Kidney (tissue), 14 donors: ENCODE measurements around the gene DLAT. TPM values are rescaled to one million over a fixed set of nuclear protein-coding genes. Genes with fewer than 3 reads are reported as not detected.
"Not testable (repeated sequence)": the region's sequence is repeated elsewhere in the genome, so short reads cannot be mapped to it uniquely, and the experiment has no call there.

Experiments
- DNase-seq, 5 donors: peaks; one replicate each; pipeline ENCODE4 v3.0.0-alpha.2; 2013 to 2020
- FAIRE-seq: peaks from 2 replicates; lab custom pipeline; 2012; peaks lifted over from hg19 to GRCh38; lab: Jason Lieb, UNC
- H3K27ac ChIP-seq, 2 donors: one replicate each; pipeline ENCODE4 v1.7.0; 2013; ENCODE audit warnings: low read depth in 2 of 2, low read length in 2 of 2, inconsistent platforms in 1 of 2
- H3K27me3 ChIP-seq: one replicate; pipeline ENCODE4 v1.7.1; 2013; ENCODE audit warnings: low read length, inconsistent platforms; ENCODE audit not compliant: control insufficient read depth, insufficient read depth
- H3K36me3 ChIP-seq, 3 donors: one replicate each; pipeline versions ENCODE4 v1.7.0 to v1.7.1; 2013; ENCODE audit warnings: low read length in 3 of 3, control low read depth in 1 of 3, inconsistent platforms in 1 of 3; ENCODE audit not compliant: insufficient read depth in 3 of 3, control insufficient read depth in 2 of 3
- H3K4me1 ChIP-seq, 3 donors: one replicate each; pipeline versions ENCODE4 v1.7.0 to v1.7.1; 2013; ENCODE audit warnings: low read length in 3 of 3, inconsistent platforms in 1 of 3, low read depth in 1 of 3; ENCODE audit not compliant: control insufficient read depth in 2 of 3, insufficient read depth in 2 of 3
- H3K4me3 ChIP-seq, 3 donors: one replicate each; pipeline versions ENCODE4 v1.7.0 to v1.8.1; 2013; ENCODE audit warnings: low read length in 3 of 3, control low read depth in 1 of 3, inconsistent platforms in 1 of 3
- H3K9ac ChIP-seq, 3 donors: one replicate each; pipeline versions ENCODE4 v1.7.0 to v1.7.1; 2013; ENCODE audit warnings: low read length in 3 of 3, control low read depth in 1 of 3, inconsistent platforms in 1 of 3
- H3K9me3 ChIP-seq, 3 donors: one replicate each; pipeline versions ENCODE4 v1.7.0 to v1.7.1; 2013; ENCODE audit warnings: low read length in 3 of 3, control low read depth in 1 of 3, inconsistent platforms in 1 of 3; ENCODE audit not compliant: control insufficient read depth in 2 of 3, insufficient read depth in 1 of 3
- intact Hi-C: fragments of 100-400 bp; cut with DNase I; formaldehyde crosslinking; loops from one replicate; pipeline ENCODE4 v1.11.1; 2022
- polyA plus RNA-seq: library from polyadenylated mRNA; stranded (reverse); fragments of 350-450 nt; fragmentation: Illumina TruSeq; extraction: RNeasy Lipid Tissue Mini Kit (QIAGEN cat#74804); gene quantifications from one replicate; pipeline ENCODE4 v1.2.3, GENCODE V29; 2014; ENCODE audit warnings: low read depth, low replicate concordance; ENCODE audit not compliant: insufficient read depth
- total RNA-seq: library from RNA; stranded (reverse); fragmentation: NEBNext Ultra II Directional; extraction: Animal tissue kit (Norgen Biotek cat#: 25700); gene quantifications from one replicate; pipeline ENCODE4 v1.2.1, GENCODE V29; 2021
- TF ChIP-seq, protein P1 (sequence below): IDR thresholded peaks from 3 replicates; pipeline ENCODE4 v1.5.1; 2012; ENCODE audit warnings: mild to moderate bottlenecking, moderate library complexity, borderline replicate concordance; ENCODE audit not compliant: insufficient read depth; ENCODE audit errors: extremely low read depth
- donor health status: control.
- donor health status: control.
- donor health status: control.
- donor health status: control.
- donor health status: control.
- donor health status: DM: yes; HTN: yes; CAD: no.
- donor health status: Normal renal cell carcinoma (clear cell type).

DLAT gene
- total and polyA plus RNA-seq, 2 donors from 2014 or later = 27.5 to 33.1 TPM

DNA sequence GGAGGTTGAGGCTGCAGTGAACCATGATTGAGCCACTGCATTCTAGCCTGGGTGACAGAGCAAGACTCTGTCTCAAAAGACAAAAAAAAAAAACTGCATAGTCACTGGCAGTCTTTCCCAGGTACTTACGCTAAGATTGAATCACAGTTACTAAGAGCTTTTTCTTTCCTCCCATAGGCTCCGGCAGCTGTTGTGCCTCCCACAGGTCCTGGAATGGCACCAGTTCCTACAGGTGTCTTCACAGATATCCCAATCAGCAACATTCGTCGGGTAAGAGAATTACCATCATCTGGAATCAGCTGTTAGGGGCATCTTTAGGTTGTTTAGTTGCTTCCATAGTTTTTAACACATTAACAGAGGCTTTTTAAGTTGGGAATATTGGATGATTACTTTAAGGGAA is 19.8 kb downstream of the DLAT start:
- Histone ChIP-seq H3K27ac (no peak overlapping the region), H3K36me3 (peaks cover 2 to 20% (median 3%) of the 10 kb centered on the region in 3 donors), H3K4me1 (no peaks in the 10 kb centered on the region), H3K4me3 (no peak overlapping the region), H3K27me3 (no peaks in the 10 kb centered on the region), H3K9me3 (no peaks in the 10 kb centered on the region), H3K9ac (no peak overlapping the region)
- FAIRE-seq = no peak
- TF ChIP-seq, protein P1, sequence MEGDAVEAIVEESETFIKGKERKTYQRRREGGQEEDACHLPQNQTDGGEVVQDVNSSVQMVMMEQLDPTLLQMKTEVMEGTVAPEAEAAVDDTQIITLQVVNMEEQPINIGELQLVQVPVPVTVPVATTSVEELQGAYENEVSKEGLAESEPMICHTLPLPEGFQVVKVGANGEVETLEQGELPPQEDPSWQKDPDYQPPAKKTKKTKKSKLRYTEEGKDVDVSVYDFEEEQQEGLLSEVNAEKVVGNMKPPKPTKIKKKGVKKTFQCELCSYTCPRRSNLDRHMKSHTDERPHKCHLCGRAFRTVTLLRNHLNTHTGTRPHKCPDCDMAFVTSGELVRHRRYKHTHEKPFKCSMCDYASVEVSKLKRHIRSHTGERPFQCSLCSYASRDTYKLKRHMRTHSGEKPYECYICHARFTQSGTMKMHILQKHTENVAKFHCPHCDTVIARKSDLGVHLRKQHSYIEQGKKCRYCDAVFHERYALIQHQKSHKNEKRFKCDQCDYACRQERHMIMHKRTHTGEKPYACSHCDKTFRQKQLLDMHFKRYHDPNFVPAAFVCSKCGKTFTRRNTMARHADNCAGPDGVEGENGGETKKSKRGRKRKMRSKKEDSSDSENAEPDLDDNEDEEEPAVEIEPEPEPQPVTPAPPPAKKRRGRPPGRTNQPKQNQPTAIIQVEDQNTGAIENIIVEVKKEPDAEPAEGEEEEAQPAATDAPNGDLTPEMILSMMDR = no peak
- DNase-seq = no peak
- intact Hi-C loops = no loop called here

DNA sequence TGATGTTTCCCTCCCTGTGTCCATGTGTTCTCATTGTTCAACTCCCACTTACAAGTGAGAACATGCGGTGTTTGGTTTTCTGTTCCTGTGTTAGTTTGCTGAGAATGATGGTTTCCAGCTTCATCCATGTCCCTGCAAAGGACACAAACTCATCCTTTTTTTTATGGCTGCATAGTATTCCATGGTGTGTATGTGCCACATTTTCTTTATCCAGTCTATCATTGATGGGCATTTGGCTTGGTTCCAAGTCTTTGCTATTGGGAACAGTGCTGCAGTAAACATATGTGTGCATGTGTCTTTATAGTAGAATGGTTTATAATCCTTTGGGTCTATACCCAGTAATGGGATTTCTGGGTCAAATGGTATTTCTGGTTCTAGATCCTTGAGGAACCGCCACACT is 21.4 kb downstream of the DLAT start:
- H3K27ac ChIP-seq, FAIRE-seq, H3K9ac ChIP-seq, H3K4me1 ChIP-seq, H3K27me3 ChIP-seq, DNase-seq, H3K4me3 ChIP-seq, intact Hi-C loops, H3K9me3 ChIP-seq: not testable (repeated sequence)
- peaks cover 3 to 21% (median 6%) of the 10 kb centered on the region in 3 donors for H3K36me3 ChIP-seq

DNA sequence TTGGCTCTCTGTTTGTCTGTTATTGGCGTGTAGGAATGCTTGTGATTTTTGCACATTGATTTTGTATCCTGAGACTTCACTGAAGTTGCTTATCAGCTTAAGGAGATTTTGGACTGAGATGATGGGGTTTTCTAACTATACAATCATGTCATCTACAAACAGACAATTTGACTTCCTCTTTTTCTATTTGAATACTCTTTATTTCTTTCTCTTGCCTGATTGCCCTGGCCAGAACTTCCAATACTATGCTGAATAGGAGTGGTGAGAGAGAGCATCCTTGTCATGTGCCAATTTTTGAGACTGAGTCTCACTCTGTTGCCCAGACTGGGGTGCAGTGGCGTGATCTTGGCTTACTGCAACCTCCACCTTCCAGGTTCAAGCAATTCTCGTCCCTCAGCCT is 23.0 kb downstream of the DLAT start:
- not testable (repeated sequence) for H3K27ac ChIP-seq, H3K4me3 ChIP-seq
- peaks cover 6 to 30% (median 14%) of the 10 kb centered on the region in 3 donors for H3K36me3 ChIP-seq

DNA sequence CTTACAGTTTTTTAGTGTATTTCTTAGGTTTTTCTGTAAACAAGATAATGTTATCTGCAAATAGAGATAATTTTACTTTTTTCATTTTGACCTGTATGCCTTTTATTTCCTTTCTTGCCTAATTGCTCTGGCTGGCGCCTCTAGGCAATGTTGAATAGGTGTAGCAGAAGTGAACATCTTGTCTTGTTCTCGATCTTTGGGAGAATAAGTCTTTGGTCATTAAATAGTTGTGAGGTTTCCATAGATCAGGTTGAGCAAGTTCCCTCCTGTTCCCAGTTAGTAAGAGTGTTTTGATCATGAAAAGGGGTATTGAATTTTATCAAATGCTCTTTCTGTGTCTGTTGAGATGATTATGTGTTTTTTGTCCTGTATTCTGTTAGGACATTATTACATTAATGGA is 24.6 kb downstream of the DLAT start:
- no peak for DNase-seq
- H3K4me1 ChIP-seq = no peaks in the 10 kb centered on the region
- TF ChIP-seq, protein P1 = no peak
- H3K4me3 ChIP-seq = no peak overlapping the region
- no peak overlapping the region for H3K27ac ChIP-seq
- H3K9me3 ChIP-seq = no peaks in the 10 kb centered on the region
- peaks cover 6 to 28% (median 14%) of the 10 kb centered on the region in 3 donors for H3K36me3 ChIP-seq
- no peak for FAIRE-seq
- H3K27me3 ChIP-seq = no peaks in the 10 kb centered on the region
- H3K9ac ChIP-seq = no peak overlapping the region
- intact Hi-C loops = no loop called here

More for the DNA sequence above, 23.0 kb downstream of the DLAT start:
- intact Hi-C loops, FAIRE-seq, H3K9ac ChIP-seq, H3K9me3 ChIP-seq, DNase-seq, H3K27me3 ChIP-seq, H3K4me1 ChIP-seq: not testable (repeated sequence)

DNA sequence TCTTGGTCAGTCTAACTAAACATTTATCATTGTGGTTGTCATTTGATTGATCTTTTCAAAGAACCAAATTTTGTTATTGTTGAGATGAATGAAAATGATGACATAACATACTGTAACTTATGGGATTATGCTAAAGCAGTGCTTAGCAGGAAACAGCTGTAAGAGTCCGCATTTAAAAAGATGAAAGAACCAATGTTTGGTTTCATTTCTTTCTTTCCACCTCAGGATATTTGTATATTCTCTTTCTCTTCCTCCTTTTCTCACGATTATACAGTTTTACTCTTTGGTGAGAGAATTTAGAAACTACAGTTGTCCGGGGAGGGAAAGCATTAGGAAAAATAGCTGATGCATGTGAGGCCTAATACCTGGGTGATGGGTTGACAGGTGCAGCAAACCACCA is 25.5 kb downstream of the DLAT start:
- TF ChIP-seq, protein P1 = no peak
- intact Hi-C loops = no loop called here
- no peaks in the 10 kb centered on the region for H3K9me3 ChIP-seq
- H3K4me3 ChIP-seq = no peak overlapping the region
- H3K27me3 ChIP-seq = no peaks in the 10 kb centered on the region
- H3K36me3 ChIP-seq = peaks cover 4 to 25% (median 12%) of the 10 kb centered on the region in 3 donors
- no peak overlapping the region for H3K9ac ChIP-seq
- no peak overlapping the region for H3K27ac ChIP-seq
- FAIRE-seq = no peak
- no peaks in the 10 kb centered on the region for H3K4me1 ChIP-seq
- no peak for DNase-seq
